MV-4-11 (cell line): ENCODE measurements around the gene RORB.

Experiments used
- DNase-seq: peaks from one replicate; lab custom pipeline; 2025; lab: John Stamatoyannopoulos, UW

RORB gene

DNA sequence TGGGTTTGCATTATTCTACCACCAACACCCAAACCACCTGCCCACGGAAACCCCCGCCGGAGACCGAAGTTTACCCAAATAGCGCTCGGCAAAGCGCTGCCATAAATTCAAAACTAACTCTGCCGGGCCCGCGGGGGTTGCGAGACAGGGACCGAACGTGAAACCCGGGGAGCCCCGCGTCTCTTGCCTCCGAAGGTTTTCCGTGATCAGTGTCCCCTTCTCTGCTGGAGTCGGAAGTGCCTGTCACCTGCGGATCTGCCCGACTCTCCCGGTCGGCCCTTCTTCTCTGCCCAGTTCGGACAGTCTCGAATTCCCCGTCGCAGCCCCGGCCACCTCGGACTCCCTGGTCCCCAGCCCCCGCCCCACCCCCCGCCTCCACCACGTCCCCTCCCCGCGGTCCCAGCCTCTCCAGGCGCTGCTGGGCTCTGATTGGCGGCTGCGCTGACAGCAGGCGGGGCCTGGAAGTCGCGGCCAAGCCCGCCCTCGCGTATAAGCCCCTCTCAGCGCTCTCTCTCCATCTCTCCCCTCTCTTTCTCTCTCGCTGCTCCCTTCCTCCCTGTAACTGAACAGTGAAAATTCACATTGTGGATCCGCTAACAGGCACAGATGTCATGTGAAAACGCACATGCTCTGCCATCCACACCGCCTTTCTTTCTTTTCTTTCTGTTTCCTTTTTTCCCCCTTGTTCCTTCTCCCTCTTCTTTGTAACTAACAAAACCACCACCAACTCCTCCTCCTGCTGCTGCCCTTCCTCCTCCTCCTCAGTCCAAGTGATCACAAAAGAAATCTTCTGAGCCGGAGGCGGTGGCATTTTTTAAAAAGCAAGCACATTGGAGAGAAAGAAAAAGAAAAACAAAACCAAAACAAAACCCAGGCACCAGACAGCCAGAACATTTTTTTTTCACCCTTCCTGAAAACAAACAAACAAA is at the start of gene RORB:
TSS of gene RORB (plus strand) at position 517 of the 929 bp plus-strand sequence. CDS start 642 bp downstream, outside the sequence.
- DNase-seq = no peak

DNA sequence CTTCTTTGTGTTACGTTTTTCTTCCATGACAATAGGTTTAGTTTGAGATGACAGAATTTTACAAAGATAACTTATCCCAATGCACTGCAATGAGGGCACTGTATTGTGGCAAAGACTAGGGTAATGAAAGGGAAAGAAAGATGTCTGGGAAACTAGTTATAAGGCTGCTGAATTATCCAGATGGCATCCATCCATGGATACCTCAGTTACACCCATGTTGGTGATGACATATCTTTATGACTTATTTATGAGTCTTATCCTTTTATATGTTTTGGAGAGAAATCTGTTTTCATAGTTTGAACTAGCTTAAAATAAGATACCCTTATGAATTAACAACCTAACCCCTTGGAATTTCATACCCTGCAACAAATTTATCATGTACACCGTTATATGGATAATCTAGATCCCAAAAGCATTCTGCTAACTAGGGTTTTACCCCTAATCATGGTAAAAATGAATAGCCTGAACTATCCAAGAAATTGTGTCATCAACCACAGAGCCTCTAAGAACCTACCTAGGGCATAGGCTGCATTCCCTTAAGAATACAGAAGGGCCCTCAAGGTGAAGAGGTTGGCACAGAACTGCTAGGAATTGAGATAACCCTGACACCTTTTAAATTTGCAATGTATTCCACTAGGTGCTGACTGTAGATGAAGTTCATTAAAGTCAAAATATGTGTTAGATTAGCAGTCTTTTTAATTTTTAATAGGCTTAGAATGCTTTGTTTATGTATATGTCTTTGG is 49.5 kb upstream of the RORB start:
- DNase-seq = no peak

DNA sequence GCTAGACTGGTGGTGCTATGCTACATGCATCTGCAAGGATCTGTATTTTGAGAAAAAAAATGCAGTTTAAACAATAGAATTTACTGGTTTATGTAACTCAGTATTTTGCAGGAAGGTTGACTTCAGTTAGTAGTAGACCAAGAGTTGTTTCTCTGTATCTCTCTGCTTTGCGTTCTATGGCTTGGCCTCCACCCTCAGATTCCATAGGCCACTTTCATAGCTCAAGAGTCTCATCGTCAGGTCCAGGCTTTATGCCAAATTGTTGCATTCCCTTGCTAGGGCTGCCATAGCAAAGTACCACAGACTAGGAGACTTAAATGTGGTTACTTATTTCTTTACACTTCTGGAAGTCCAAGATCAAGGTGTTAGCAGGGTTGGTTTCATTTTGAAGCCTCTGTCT is 48.1 kb upstream of the RORB start:
- no peak for DNase-seq

DNA sequence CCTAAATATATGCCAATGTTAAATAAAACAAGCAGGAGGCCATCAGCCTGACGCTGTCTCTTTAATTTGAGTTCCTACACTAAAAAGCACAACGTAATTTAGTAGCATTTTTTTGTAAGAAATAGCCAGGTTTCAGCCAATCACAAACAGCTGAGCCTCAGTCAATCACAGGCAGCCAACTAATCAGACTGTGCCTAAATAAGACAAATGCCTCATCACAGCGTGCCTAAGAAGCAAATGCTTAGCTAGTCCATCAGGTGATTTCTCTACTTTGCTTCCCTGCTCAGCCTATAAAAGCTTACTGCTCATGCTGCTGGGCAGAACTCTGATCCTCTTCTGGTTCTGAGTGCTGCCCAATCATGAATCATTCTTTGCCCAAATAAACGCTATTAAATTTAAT is 38.3 kb upstream of the RORB start:
- DNase-seq = no peak

DNA sequence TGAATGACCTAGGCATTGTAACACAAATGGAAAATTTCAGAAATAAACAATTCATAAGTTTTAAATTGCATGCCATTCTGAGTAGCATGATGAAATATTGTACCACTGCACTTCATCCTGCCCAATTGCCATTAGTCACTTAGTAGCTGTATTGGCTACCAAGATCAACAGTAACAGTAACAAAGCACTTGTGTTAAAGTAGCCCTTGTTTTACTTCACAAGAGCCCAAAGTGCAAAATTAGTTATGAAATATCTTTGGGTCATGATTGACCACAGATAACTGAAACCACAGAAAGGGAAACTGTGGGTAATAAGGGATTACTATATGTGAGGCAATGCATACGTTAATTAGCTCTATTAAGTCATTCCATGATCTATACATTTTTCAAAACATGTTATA is 33.3 kb upstream of the RORB start:
- DNase-seq = peak; percentile 94

DNA sequence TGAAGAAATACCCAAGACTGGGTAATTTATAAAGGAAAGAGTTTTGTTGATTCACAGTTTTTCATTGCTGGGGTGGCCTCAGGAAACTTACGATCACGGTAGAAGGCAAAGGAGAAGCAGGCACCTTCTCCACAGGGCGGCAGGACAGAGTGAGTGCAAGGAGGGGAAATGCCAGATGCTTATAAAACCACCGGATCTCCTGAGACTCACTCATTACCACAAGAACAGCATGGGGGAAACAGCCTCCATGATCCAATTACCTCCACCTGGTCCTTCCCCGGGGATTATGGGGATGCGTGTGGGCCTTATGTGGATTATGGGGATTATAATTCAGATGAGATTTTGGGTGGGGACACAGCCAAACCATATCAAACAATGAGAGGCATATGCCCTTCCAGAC is 18.5 kb upstream of the RORB start:
- no peak for DNase-seq

DNA sequence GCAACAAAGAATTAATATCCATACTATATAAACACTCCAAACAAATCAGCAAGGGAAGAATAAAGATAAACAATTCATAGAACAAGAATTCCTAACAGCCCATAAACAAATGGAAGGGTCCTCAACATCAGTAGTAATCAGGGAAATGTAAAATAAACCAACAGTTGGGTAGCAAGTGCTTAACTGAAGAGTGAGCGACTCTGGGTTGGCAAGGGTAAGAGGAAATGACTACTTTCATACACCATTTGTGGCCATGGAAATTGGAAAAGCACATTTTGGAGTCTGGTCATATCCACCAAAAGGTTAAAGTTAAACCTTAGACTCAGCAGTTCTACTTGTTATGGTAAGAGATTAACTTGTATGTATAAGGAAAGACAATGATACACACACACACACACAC is 17.4 kb upstream of the RORB start:
- peak; percentile 27 for DNase-seq

DNA sequence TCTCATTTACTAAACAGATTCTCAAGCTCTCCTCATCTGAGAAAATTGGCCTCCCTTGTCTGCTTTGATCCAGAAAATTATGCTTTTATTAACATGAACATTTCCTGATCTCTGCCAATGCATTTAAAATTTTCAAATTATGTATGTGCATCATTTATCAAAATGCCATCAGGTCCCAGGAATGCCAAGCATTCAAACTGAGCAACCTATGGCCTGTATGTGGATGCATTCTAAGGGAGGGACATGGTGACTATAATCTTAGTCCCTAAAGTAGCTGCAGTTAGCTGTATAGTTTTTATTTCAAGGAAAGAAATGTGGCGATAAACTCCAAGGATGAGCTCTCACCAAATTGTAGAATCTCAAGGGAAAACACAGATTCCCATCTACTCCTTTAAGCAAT is 9.7 kb upstream of the RORB start:
- DNase-seq = no peak

DNA sequence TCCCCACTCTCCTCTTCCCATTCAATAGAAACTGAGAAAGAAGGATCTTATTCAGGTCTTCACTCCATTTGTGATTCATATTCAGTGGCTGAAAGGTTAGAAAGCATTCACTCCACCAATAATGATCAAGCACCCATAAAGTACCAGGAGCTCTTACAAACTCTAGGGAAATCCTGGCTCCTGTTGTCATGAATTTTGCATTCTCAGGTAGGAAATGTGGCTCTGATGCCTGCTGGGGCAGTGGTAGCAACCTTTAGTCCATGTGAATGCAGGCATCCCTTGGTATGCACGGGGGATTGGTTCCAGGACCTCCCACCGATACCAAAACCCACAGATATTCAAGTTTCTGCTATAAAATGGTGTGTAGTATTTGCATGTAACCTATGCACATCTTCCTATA is 3.6 kb upstream of the RORB start:
- DNase-seq = no peak

DNA sequence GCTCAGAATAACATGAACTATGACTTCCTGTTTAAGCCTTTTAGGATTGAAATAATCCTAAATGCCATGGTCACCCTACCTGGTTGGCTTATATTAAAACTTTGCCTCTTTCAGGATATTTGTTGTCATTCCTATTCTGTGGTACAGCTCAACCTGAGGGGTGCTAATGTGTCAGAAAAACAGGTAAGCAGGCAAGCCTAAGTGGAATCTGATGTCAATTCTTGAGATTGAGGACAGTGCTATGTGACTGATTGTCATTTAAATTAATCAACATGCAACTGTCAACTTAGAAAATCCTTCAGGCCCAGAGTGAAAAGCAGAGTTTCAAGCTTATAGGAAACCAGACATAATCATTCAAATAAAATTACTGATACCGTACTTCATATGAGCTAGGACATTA is 2.6 kb upstream of the RORB start:
- no peak for DNase-seq

DNA sequence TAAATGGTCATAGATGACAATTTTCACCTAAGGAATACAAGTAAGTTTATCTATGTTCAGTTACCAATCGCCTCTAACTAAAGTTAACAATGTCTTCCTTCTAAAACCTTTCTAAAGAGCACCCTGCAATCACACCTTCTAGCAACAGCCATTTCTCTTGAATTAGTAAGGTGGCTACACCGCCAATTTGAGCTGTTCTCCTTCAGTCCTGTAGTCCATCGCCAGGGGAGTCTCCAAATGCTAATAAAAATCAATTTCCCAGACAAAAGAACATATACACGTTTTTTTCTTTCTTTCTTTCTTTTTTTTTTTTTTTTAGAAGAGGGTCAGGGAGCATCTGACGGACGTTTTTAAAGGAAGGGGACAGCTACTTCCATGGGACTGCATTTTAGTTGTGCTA is 729 bp upstream of the RORB start:
- DNase-seq = no peak

DNA sequence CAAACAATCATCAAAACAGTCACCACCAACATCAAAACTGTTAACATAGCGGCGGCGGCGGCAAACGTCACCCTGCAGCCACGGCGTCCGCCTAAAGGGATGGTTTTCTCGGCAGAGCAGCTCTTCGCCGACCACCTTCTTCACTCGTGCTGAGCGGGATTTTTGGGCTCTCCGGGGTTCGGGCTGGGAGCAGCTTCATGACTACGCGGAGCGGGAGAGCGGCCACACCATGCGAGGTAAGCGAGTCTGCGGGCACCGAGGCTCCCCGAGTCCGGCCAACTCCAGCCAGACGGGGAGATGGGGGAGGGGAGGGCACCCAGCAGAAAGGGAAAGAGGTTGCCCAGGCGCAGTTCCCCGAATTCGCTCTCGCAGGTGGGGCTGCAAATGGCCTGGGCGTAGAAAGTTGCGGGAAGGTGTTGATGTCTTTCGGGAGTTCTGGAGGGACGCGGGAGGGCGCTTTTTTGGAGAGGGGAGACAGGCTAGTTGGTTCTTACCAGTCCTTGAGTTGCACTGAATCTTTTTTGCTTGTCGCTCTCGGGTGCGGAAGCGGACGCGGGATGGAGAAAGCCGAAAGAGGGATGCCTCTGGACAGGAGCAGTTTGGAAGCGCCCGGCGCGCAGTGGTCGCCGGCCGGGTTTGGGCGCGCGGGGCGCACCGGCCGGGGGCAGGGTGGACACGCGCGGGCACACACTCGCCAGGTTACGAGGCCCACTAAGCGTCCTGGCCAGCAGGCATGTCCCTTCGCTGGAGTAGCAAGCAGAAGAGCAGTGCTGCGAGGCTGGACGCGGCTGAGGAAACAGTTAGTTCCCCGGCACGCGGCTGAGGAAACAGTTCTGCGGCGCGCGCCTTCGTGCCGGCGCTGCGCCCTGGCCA is 849 bp downstream of the RORB start:
- DNase-seq = no peak

DNA sequence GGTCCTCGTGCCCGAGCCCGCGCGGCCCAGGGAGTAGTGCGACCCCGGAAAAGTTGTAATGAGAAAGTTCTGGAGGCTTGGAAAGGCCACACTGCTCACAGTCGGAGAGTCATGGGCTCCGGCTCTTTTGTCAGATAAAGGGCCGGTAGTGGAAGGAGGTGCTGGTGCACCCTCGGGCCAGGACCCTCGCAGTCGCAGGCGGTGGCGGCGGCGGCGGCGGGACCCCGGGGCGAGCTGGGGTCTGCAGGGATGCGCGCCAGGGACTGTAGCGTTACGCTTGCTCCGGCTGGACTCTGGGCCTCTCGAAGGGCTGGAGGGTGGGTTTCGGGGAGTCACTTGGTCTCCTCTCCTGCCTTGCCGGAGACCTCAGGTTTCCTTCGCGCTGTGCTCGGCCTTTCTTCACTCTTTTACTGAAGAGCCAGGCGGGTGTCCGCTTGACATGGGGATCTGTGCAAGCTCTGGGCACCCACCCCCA is 1.5 kb downstream of the RORB start:
- DNase-seq = no peak

DNA sequence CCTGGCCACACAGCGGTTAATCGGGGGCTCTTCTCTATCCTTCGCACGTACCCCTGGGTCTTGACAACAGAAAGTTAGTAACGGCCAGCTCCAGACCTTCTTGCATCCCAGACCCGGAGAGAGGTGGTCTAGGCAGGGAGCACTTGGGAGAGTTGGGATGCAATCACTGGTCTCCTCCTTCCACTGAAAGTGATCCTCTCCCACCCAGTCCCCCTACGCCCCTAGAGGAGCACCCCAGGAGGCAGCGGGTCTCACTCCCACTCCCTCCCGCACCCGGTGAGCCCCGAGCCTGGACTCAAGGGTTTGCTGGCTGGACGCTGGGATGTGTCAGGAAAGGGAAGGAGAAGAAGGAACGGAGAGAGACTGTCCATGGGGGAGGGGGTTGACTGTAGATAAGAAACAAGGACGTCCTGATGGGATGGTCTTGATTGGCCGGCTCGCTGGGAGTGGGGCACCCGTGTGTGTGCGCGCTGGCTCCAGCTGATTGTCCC is 2.0 kb downstream of the RORB start:
- no peak for DNase-seq

DNA sequence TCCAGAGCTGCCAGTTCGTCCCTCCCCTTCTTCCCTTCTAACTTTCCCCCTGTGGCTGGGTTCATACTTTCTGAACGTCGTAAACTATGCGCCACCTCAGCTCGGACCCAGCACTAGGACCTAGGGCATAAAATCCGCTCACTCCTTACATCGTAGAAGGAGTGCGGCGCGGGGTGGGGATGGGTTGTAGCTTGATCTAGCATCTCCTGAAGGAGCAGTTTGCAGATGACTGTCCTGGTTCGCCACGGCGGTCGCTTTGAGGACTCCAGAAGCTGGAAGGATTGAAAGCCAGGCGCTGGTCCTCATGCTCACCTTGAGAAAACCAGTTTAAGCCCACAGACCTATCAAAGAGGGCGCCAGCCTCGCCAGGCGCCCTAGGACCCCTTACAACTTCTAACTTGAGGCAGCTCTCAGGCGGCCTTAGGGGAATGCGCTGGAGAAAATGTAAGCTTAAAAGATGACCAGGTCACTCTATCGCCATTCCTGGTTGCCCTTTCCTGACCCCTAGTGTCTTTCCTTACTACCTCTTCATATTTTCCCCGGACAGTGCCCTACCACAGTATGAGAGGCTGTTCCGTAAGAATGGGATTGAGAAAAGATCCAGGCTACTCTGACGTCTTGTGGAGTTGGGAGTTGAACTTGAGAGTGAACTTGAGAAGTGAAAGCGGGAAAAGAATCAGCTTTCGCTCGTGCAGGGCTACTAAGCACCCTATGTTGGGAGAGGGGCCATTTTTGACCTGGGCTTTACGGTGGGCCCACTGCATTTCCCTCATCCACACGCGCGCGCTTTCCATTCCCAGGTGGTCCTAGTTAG is 2.8 kb downstream of the RORB start:
- no peak for DNase-seq

DNA sequence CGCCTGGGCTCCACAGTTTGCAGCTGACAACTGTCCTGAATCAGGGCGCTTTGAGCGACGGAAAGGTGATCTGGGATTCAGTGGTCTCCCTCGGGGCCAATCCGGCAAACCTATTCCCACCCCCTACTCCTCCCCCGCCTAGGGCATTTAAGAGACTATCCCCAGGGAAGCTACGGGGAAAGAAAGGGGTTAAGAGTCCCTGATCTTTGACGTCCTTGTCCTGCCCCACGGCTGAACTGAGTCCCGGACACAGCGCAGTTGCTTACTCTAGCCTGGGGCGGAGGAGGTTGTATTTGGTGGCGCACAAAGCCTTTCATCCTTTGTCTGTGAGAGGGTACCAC is 3.4 kb downstream of the RORB start:
- DNase-seq = no peak

DNA sequence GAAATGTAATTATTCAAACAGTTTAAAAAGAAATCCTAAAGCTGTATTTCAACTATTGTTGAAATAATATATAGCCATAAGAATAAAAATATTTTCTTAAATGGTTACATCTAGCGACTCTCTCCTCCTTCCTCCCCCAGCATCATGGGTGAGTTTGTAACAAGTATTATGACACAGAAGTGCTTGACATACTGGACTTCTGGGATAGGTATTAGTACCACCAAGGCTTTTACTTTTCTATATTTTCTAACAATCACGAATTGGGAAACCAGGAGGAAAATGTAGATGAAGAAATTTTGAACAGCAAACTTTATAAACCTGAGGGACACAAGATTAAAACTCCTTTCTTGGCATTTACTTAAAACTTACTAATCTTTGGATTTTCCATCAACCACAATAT is 4.4 kb downstream of the RORB start:
- no peak for DNase-seq

DNA sequence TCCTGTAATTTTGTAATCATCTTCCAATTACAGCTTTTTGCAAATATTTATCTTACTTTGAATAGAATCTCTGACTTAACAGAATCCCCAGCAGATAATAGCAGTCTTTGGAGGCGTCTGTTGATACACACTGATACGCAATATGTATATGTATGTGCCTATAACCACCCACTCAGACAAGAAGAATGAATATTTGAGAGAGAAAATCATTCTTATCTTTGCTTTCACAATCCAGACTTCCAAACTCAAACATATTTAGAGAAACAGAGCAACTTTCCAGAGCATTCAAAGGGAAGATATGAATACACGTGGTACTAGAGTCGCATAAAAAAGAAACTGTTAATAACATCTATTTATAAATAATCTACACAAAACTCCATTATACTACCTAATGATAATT is 6.1 kb downstream of the RORB start:
- DNase-seq = no peak

DNA sequence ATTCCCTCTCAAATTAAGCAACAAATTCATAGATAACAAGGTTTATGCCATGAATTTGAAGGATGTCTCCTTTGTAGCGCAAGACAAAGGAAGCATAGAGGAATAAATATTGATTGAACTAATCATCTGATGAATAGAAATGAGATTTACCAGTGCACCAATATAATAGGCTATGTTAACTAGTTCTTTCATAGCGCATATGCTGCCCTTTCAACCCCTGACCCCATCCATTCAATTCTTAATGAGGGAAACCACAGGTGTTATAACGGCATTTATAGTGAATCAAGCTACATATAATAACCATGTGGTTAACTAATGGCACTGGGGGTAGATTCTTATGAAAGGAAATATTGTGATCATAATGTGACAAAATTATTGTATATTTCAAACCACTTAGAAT is 6.5 kb downstream of the RORB start:
- no peak for DNase-seq

DNA sequence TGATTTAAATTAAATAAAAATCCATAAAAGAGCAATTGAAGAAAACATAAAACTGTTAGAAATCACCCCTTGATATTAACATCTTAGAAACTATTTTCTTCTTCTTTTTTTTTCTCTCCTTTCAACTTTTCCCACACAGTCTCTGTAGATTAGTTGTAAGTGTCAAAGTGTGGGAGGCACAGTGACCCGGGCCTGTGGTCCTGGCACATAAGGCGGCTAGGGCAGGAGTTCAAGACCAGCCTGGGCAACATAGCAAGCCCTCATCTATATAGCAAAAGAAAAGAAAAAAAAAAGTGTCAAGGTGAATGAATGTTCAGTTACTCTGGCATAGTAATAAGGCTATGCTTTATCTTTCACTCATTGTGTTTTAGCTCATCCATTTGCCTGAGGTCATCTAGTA is 14.2 kb downstream of the RORB start:
- DNase-seq = no peak

DNA sequence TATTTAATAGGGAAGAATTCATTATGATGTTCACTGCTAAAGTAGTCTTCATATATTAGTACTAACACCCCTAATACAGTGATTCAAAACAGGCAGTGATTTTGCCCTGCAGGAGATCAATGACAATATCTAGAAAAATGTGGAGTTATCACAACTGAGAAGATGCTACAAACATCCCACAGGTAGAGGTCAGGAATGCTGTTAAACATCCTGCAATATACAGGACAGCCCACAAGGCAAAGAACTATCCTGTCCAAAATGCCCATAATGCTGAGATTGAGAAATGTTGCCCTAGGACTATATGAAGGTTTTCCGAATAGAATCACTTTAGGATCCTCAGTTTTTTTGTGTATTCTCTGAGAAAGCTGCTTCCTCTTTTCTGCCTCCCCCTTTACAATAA is 15.3 kb downstream of the RORB start:
- no peak for DNase-seq
